H9 (cell line): ENCODE measurements around the gene TIMM10. TPM values are rescaled to one million over a fixed set of nuclear protein-coding genes. Genes with fewer than 3 reads are reported as not detected.
A peak's percentile ranks its signal among the peaks of the same experiment; 100 is the strongest.

Experiments
- DNase-seq: peaks from one replicate; pipeline ENCODE4 v3.0.0-alpha.2; 2017
- H2AFZ ChIP-seq: one replicate; pipeline ENCODE4 v1.6.1; 2013; ENCODE audit warnings: mild to moderate bottlenecking, low read length, control low read depth, moderate library complexity
- H2AK5ac ChIP-seq: 2 replicates; pipeline ENCODE4 v1.6.1; 2013; ENCODE audit warnings: low read length, control low read depth, mixed read lengths; ENCODE audit not compliant: insufficient read length
- H2BK120ac ChIP-seq: one replicate; pipeline ENCODE4 v1.6.1; 2013; ENCODE audit warnings: low read depth, mild to moderate bottlenecking, low read length, control low read depth, inconsistent platforms; ENCODE audit not compliant: poor library complexity, severe bottlenecking
- H2BK12ac ChIP-seq: 2 replicates; pipeline ENCODE4 v1.6.1; 2013; ENCODE audit warnings: low read length, control low read depth, mixed read lengths, low read depth; ENCODE audit not compliant: insufficient read length
- H2BK15ac ChIP-seq: 2 replicates; pipeline ENCODE4 v1.6.1; 2013; ENCODE audit warnings: low read depth, low read length, control low read depth
- H2BK20ac ChIP-seq: one replicate; pipeline ENCODE4 v1.6.1; 2013; ENCODE audit warnings: low read depth, mild to moderate bottlenecking, low read length, control low read depth, inconsistent platforms; ENCODE audit not compliant: poor library complexity, severe bottlenecking
- H2BK5ac ChIP-seq: 2 replicates; pipeline ENCODE4 v1.6.1; 2013; ENCODE audit warnings: low read length, control low read depth, mixed read lengths; ENCODE audit not compliant: insufficient read length
- H3K14ac ChIP-seq: 2 replicates; pipeline ENCODE4 v1.6.1; 2013; ENCODE audit warnings: low read length, control low read depth; ENCODE audit not compliant: insufficient read depth
- H3K18ac ChIP-seq: 2 replicates; pipeline ENCODE4 v1.6.1; 2013; ENCODE audit warnings: low read depth, mild to moderate bottlenecking, mixed read lengths, low read length, control low read depth; ENCODE audit not compliant: insufficient read length
- H3K23ac ChIP-seq: 2 replicates; pipeline ENCODE4 v1.6.1; 2013; ENCODE audit warnings: low read length, control low read depth, mixed read lengths, low read depth; ENCODE audit not compliant: insufficient read length
- H3K23me2 ChIP-seq: 2 replicates; pipeline ENCODE4 v1.6.1; 2013; ENCODE audit warnings: low read depth, mild to moderate bottlenecking, mixed read lengths, low read length, control low read depth; ENCODE audit not compliant: insufficient read length, poor library complexity, severe bottlenecking
- H3K27ac ChIP-seq: 2 replicates; pipeline ENCODE4 v1.5.1; 2013; ENCODE audit warnings: low read length, control low read depth, mixed read lengths, low read depth; ENCODE audit not compliant: insufficient read length
- H3K27me3 ChIP-seq: 2 replicates; pipeline ENCODE4 v1.6.1; 2013; ENCODE audit warnings: low read length, control low read depth, inconsistent platforms; ENCODE audit not compliant: insufficient read depth
- H3K4ac ChIP-seq: 2 replicates; pipeline ENCODE4 v1.6.1; 2013; ENCODE audit warnings: low read depth, mild to moderate bottlenecking, control low read depth, inconsistent platforms, low read length, moderate library complexity
- H3K4me1 ChIP-seq: 2 replicates; pipeline ENCODE4 v1.6.1; 2013; ENCODE audit warnings: low read length, control low read depth, inconsistent platforms; ENCODE audit not compliant: insufficient read depth
- H3K4me2 ChIP-seq: 2 replicates; pipeline ENCODE4 v1.6.1; 2013; ENCODE audit warnings: low read length, control low read depth, mixed read lengths; ENCODE audit not compliant: insufficient read length, insufficient read depth
- H3K56ac ChIP-seq: 2 replicates; pipeline ENCODE4 v1.6.1; 2013; ENCODE audit warnings: low read depth, mild to moderate bottlenecking, mixed read lengths, low read length, control low read depth; ENCODE audit not compliant: insufficient read length
- H3K79me1 ChIP-seq: 2 replicates; pipeline ENCODE4 v1.6.1; 2013; ENCODE audit warnings: low read depth, mild to moderate bottlenecking, moderate library complexity, low read length, control low read depth, inconsistent platforms; ENCODE audit not compliant: insufficient read depth, poor library complexity, severe bottlenecking
- H3K79me2 ChIP-seq: 2 replicates; pipeline ENCODE4 v1.6.1; 2013; ENCODE audit warnings: low read length, control low read depth, inconsistent platforms; ENCODE audit not compliant: insufficient read depth
- H3K9ac ChIP-seq: 2 replicates; pipeline ENCODE4 v1.6.1; 2013; ENCODE audit warnings: low read length, control low read depth, mixed read lengths; ENCODE audit not compliant: insufficient read length; ENCODE audit errors: extremely low read depth
- H3K9me3 ChIP-seq: one replicate; pipeline ENCODE4 v1.6.1; 2013; ENCODE audit warnings: low read depth, low read length, inconsistent platforms; ENCODE audit not compliant: control insufficient read depth
- H3T11ph ChIP-seq: one replicate; pipeline ENCODE4 v1.6.1; 2013; ENCODE audit warnings: mild to moderate bottlenecking, low read length, control low read depth, inconsistent platforms
- H4K20me1 ChIP-seq: one replicate; pipeline ENCODE4 v1.6.1; 2013; ENCODE audit not compliant: control insufficient read depth, insufficient read length, insufficient read depth
- H4K5ac ChIP-seq: 2 replicates; pipeline ENCODE4 v1.6.1; 2013; ENCODE audit warnings: low read depth, mild to moderate bottlenecking, mixed read lengths, low read length, control low read depth; ENCODE audit not compliant: insufficient read length
- H4K8ac ChIP-seq: replicated peaks from 2 replicates; pipeline ENCODE4 v1.6.1; 2013; ENCODE audit warnings: low read length, control low read depth, mixed read lengths, low read depth; ENCODE audit not compliant: insufficient read length
- H4K91ac ChIP-seq: 2 replicates; pipeline ENCODE4 v1.6.1; 2013; ENCODE audit warnings: low read depth, mild to moderate bottlenecking, moderate library complexity, mixed read lengths, low read length, control low read depth; ENCODE audit not compliant: insufficient read length
- H3K27ac Mint-ChIP-seq, 3 experiments: 2 replicates in 2 of 3; 3 replicates in 1 of 3; pipeline ENCODE4 v1.8.0; 2020 to 2021; ENCODE audit warnings: mixed read lengths in 3 of 3, mild to moderate bottlenecking in 1 of 3, moderate library complexity in 1 of 3
- H3K27me3 Mint-ChIP-seq: 2 replicates; pipeline ENCODE4 v1.8.0; 2021; ENCODE audit warnings: low read depth, mild to moderate bottlenecking, moderate library complexity, mixed read lengths
- H3K36me3 Mint-ChIP-seq, 3 experiments: 2 replicates in 2 of 3; 3 replicates in 1 of 3; pipeline ENCODE4 v1.8.0; 2020 to 2021; ENCODE audit warnings: low read depth in 3 of 3, mixed read lengths in 3 of 3; ENCODE audit not compliant: insufficient read depth in 1 of 3
- H3K4me1 Mint-ChIP-seq, 2 experiments: 2 replicates each; pipeline ENCODE4 v1.8.0; 2020; ENCODE audit warnings: mixed read lengths in 2 of 2
- H3K4me3 Mint-ChIP-seq, 2 experiments: 2 replicates in 1 of 2; 3 replicates in 1 of 2; pipeline ENCODE4 v1.8.0; 2020 to 2021; ENCODE audit warnings: mild to moderate bottlenecking in 2 of 2, mixed read lengths in 2 of 2, moderate library complexity in 1 of 2
- H3K9me3 Mint-ChIP-seq, 2 experiments: 2 replicates in 1 of 2; 3 replicates in 1 of 2; pipeline ENCODE4 v1.8.0; 2020; ENCODE audit warnings: mild to moderate bottlenecking in 2 of 2, mixed read lengths in 2 of 2, moderate library complexity in 1 of 2
- WGBS: extraction: QIAGEN DNeasy Blood & Tissue Kit; methylation state at CpG from one replicate; pipeline ENCODE4 v1.1.7; 2013; ENCODE audit warnings: missing lambda C conversion rate, low lambda C conversion rate, mixed read lengths; ENCODE audit not compliant: insufficient read length; ENCODE audit errors: extremely low coverage; 5-methylcytosine and 5-hydroxymethylcytosine counted together
- total RNA-seq: library from RNA; stranded (reverse); gene quantifications from 2 replicates; pipeline ENCODE4 v1.2.1, GENCODE V29; 2021
- TF ChIP-seq, protein P1 (sequence below): fragments of 200-600 bp; sonication (generic); conservative IDR thresholded peaks from 3 replicates; pipeline ENCODE4 v1.8.0; 2021; ENCODE audit warnings: antibody characterized with exemption, mild to moderate bottlenecking

Gene TIMM10
- total RNA-seq, 1 experiment from 2014 or later = 130 TPM

DNA sequence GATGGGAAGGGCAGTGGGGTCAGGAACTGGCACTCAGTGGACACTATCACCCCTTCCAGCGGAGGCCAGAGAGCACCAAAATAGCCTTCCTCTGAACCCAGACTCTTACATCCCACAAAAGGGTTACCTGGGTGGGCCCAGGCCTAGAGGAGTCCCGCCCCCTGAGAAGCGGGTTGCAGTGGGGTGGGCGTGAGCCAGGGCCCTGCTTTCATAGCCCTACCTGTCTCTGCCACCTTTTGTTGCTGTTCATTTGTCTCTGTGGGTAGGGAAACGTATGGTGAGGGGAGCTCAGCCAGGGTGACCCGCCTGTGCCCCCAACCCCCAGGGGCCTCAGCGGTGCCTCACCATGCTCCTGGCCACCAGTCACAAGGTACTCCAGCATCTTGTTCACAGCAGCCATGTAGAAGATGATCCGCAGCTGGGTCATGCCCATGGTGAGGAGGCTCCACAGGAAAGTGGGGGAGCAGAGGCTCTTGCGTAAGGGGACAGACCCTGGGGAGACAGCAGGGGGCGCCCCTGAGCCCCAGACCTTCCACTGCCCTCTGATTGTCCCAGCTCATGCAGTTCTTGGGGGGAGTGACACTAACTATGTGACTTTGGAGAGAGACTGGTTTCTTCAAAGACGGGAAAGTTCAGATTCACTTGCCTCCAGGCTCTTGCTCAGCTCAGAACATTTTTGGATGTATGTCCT is 39.0 kb downstream of the TIMM10 start:
- no peaks in the 10 kb centered on the region for H3K23me2 ChIP-seq
- Mint-ChIP-seq H3K4me3 (no peak overlapping the region), H3K27ac (peak overlapping the region in 1 of 3 experiments; percentile 34; a peak in 1 of 7 replicates), H3K36me3 (peaks cover 29 to 32% (median 31%) of the 10 kb centered on the region in 3 experiments; a peak in 6 of 7 replicates), H3K4me1 (peaks cover 8 to 21% of the 10 kb centered on the region in 2 experiments), H3K9me3 (no peaks in the 10 kb centered on the region; a peak in 1 of 5 replicates), H3K27me3 (no peaks in the 10 kb centered on the region)
- no peak overlapping the region for H4K91ac ChIP-seq
- no peak overlapping the region for H3K27ac ChIP-seq
- H3K4me2 ChIP-seq = no peak overlapping the region
- H3K18ac ChIP-seq = no peak overlapping the region
- no peak overlapping the region; the same call in 1 of the 2 replicates for H3K14ac ChIP-seq
- no peak overlapping the region for H3K23ac ChIP-seq
- no peaks in the 10 kb centered on the region for H3K27me3 ChIP-seq
- H3K79me1 ChIP-seq = no peaks in the 10 kb centered on the region
- WGBS = no CpG with 5 or more reads among the region's 11 CpGs
- no peak overlapping the region for H2AK5ac ChIP-seq
- H4K5ac ChIP-seq = no peak overlapping the region
- H4K20me1 ChIP-seq = peaks cover 3% of the 10 kb centered on the region
- peaks cover 8% of the 10 kb centered on the region; the same call in 1 of the 2 replicates for H3K4me1 ChIP-seq
- no peak overlapping the region for H3K9ac ChIP-seq
- H2BK12ac ChIP-seq = no peak overlapping the region
- H3K56ac ChIP-seq = no peak overlapping the region
- H2AFZ ChIP-seq = no peak overlapping the region
- no peak overlapping the region for H3T11ph ChIP-seq
- H3K9me3 ChIP-seq = no peaks in the 10 kb centered on the region
- no peak overlapping the region for H2BK15ac ChIP-seq
- DNase-seq = peak; percentile 83
- no peak overlapping the region for H2BK20ac ChIP-seq
- no peak overlapping the region for H2BK5ac ChIP-seq
- H4K8ac ChIP-seq = no peak overlapping the region
- H3K79me2 ChIP-seq = no peaks in the 10 kb centered on the region
- no peak overlapping the region for H3K4ac ChIP-seq
- TF ChIP-seq, protein P1, sequence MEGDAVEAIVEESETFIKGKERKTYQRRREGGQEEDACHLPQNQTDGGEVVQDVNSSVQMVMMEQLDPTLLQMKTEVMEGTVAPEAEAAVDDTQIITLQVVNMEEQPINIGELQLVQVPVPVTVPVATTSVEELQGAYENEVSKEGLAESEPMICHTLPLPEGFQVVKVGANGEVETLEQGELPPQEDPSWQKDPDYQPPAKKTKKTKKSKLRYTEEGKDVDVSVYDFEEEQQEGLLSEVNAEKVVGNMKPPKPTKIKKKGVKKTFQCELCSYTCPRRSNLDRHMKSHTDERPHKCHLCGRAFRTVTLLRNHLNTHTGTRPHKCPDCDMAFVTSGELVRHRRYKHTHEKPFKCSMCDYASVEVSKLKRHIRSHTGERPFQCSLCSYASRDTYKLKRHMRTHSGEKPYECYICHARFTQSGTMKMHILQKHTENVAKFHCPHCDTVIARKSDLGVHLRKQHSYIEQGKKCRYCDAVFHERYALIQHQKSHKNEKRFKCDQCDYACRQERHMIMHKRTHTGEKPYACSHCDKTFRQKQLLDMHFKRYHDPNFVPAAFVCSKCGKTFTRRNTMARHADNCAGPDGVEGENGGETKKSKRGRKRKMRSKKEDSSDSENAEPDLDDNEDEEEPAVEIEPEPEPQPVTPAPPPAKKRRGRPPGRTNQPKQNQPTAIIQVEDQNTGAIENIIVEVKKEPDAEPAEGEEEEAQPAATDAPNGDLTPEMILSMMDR = peak; percentile 88
- no peak overlapping the region for H2BK120ac ChIP-seq
